ENCODE data around the gene FAM20A. TPM values are rescaled to one million over a fixed set of nuclear protein-coding genes. Genes with fewer than 3 reads are reported as not detected.

The FAM20A gene
- total and polyA plus RNA-seq, 4 donors: 14.9 to 72.0 (median 58.6) TPM

DNA sequence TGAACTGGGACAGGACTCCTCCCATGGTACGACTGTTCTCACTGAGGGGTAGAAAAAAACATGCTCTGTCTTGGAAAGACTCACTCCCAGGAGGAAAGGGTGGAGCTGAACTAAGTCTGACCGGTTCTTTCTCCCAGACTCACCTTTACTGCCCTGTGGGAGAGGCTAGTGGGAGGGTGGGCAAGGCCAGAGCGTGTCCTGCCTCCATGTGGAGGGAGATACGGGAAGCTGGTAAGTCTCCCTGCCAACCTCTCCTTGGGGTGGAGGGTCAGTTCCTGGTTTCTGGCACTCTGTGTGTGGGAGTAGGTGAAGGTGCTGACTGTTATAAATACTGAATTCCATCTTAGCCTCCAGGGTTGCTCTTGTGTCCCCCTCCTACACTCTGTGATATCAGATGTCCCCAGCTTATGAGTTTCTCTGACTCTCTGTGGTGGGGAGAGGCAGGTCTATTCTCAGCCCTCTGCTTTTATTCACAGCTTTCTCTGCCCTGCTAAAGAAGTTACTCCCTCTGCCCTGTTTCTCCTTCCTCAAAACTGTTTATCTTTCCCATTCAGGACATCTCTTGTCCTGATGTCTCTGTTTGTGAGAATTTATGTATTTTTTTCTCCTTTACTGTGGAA, 26.9 kb upstream of the FAM20A start:
- no peak for DNase-seq (ENCODE audit: low spot score)
- no peak for TF ChIP-seq FOXA2 (IDR thresholded peaks at IDR 0.05)
- TF ChIP-seq, protein P1, sequence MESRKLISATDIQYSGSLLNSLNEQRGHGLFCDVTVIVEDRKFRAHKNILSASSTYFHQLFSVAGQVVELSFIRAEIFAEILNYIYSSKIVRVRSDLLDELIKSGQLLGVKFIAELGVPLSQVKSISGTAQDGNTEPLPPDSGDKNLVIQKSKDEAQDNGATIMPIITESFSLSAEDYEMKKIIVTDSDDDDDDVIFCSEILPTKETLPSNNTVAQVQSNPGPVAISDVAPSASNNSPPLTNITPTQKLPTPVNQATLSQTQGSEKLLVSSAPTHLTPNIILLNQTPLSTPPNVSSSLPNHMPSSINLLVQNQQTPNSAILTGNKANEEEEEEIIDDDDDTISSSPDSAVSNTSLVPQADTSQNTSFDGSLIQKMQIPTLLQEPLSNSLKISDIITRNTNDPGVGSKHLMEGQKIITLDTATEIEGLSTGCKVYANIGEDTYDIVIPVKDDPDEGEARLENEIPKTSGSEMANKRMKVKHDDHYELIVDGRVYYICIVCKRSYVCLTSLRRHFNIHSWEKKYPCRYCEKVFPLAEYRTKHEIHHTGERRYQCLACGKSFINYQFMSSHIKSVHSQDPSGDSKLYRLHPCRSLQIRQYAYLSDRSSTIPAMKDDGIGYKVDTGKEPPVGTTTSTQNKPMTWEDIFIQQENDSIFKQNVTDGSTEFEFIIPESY (IDR thresholded peaks at IDR 0.05): no peak
- Histone ChIP-seq H3K27me3 (ENCODE audit: control insufficient read depth in 4 of 4, insufficient read depth in 4 of 4, low read length in 3 of 4) (no peaks in the 10 kb centered on the region), H3K9me3 (ENCODE audit: control insufficient read depth in 4 of 4, low read length in 3 of 4) (no peaks in the 10 kb centered on the region), H3K4me1 (ENCODE audit: control insufficient read depth in 4 of 4, insufficient read depth in 4 of 4, low read length in 3 of 4) (no peaks in the 10 kb centered on the region), H3K27ac (ENCODE audit: low read depth in 1 of 2, low read length in 2 of 2) (no peak overlapping the region), H3K4me3 (ENCODE audit: low read depth in 1 of 3, low read length in 3 of 3) (no peak overlapping the region), H3K36me3 (ENCODE audit: control insufficient read depth in 4 of 4, insufficient read depth in 3 of 4, low read depth in 1 of 4, low read length in 3 of 4) (no peaks in the 10 kb centered on the region), H3K9ac (ENCODE audit: low read depth in 1 of 2, low read length in 2 of 2) (no peak overlapping the region)
- 74% methylated on average over 4 of the region's 4 CpGs for WGBS

DNA sequence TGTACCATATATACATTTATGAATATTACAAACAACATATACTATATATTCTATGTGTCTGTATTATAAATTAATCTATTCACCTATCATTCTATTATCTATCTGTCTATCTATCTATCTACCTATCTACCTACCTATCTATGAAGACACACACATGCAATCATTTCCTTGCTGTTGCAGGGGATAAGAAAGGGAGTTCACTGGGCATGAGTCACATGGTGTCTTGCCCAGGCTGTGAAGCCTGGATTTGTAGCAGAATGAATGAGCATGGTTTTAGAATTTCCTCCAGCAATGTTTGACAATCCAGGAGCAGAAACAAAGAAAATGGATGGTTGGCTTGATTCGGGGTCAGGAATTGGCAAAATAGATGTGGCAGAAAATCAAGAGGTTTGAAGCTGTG, 23.2 kb upstream of the FAM20A start:
- TF ChIP-seq YY1 (IDR thresholded peaks at IDR 0.05) (no peak), TAF1 (conservative IDR thresholded peaks at IDR 0.05) (no peak)
- TF ChIP-seq, protein P2, sequence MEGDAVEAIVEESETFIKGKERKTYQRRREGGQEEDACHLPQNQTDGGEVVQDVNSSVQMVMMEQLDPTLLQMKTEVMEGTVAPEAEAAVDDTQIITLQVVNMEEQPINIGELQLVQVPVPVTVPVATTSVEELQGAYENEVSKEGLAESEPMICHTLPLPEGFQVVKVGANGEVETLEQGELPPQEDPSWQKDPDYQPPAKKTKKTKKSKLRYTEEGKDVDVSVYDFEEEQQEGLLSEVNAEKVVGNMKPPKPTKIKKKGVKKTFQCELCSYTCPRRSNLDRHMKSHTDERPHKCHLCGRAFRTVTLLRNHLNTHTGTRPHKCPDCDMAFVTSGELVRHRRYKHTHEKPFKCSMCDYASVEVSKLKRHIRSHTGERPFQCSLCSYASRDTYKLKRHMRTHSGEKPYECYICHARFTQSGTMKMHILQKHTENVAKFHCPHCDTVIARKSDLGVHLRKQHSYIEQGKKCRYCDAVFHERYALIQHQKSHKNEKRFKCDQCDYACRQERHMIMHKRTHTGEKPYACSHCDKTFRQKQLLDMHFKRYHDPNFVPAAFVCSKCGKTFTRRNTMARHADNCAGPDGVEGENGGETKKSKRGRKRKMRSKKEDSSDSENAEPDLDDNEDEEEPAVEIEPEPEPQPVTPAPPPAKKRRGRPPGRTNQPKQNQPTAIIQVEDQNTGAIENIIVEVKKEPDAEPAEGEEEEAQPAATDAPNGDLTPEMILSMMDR (IDR thresholded peaks at IDR 0.05; ENCODE audit: low read depth, low read length, missing input control): no peak
- TF ChIP-seq, protein P3, sequence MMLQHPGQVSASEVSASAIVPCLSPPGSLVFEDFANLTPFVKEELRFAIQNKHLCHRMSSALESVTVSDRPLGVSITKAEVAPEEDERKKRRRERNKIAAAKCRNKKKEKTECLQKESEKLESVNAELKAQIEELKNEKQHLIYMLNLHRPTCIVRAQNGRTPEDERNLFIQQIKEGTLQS (IDR thresholded peaks at IDR 0.05): no peak
- Histone ChIP-seq H3K9ac (ENCODE audit: low read depth in 1 of 2, low read length in 2 of 2) (no peak overlapping the region), H3K36me3 (ENCODE audit: control insufficient read depth in 4 of 4, insufficient read depth in 3 of 4, low read depth in 1 of 4, low read length in 3 of 4) (no peaks in the 10 kb centered on the region)

DNA sequence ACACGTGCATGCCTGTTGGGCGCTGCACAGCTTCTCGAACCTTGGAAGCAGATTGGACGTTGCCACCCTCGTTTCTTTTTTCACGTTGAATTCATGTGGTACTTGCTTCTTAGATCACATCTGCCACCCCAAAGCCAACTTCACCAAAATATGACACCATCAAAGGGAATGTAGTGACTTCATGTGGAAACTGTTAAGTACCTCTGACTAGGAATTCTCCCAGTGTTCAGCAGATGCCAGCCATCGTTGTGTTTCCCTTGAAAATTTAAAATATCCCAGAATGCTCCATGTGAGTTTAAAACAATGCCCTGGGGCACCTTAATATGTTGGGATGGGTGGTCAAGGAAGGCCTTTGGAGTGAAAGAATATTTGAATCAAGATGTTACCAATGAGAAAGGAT, 22.6 kb upstream of the FAM20A start:
- no peak for DNase-seq (ENCODE audit: low spot score)
- Histone ChIP-seq H3K9ac (ENCODE audit: low read depth in 1 of 2, low read length in 2 of 2) (no peak overlapping the region), H3K27me3 (ENCODE audit: control insufficient read depth in 4 of 4, insufficient read depth in 4 of 4, low read length in 3 of 4) (no peaks in the 10 kb centered on the region), H3K36me3 (ENCODE audit: control insufficient read depth in 4 of 4, insufficient read depth in 3 of 4, low read depth in 1 of 4, low read length in 3 of 4) (no peaks in the 10 kb centered on the region), H3K4me3 (ENCODE audit: low read depth in 1 of 3, low read length in 3 of 3) (no peak overlapping the region), H3K4me1 (ENCODE audit: control insufficient read depth in 4 of 4, insufficient read depth in 4 of 4, low read length in 3 of 4) (no peaks in the 10 kb centered on the region), H3K27ac (ENCODE audit: low read depth in 1 of 2, low read length in 2 of 2) (no peak overlapping the region), H3K9me3 (ENCODE audit: control insufficient read depth in 4 of 4, low read length in 3 of 4) (no peaks in the 10 kb centered on the region)
- TF ChIP-seq, protein P1 (IDR thresholded peaks at IDR 0.05): no peak
- WGBS: 81% methylated on average over 7 of the region's 7 CpGs

More for the DNA sequence above, 23.2 kb upstream of the FAM20A start:
- Histone ChIP-seq H3K4me3 (ENCODE audit: low read depth in 1 of 3, low read length in 3 of 3) (no peak overlapping the region), H3K27ac (ENCODE audit: low read depth in 1 of 2, low read length in 2 of 2) (no peak overlapping the region), H3K27me3 (ENCODE audit: control insufficient read depth in 4 of 4, insufficient read depth in 4 of 4, low read length in 3 of 4) (no peaks in the 10 kb centered on the region), H3K4me1 (ENCODE audit: control insufficient read depth in 4 of 4, insufficient read depth in 4 of 4, low read length in 3 of 4) (no peaks in the 10 kb centered on the region), H3K9me3 (ENCODE audit: control insufficient read depth in 4 of 4, low read length in 3 of 4) (no peaks in the 10 kb centered on the region)
- whole genome bisulfite sequencing: 98% methylated on average over 1 of the region's 1 CpG
- no peak for DNase-seq (ENCODE audit: low spot score)
